ENCODE data around the gene THAP3.

DNA sequence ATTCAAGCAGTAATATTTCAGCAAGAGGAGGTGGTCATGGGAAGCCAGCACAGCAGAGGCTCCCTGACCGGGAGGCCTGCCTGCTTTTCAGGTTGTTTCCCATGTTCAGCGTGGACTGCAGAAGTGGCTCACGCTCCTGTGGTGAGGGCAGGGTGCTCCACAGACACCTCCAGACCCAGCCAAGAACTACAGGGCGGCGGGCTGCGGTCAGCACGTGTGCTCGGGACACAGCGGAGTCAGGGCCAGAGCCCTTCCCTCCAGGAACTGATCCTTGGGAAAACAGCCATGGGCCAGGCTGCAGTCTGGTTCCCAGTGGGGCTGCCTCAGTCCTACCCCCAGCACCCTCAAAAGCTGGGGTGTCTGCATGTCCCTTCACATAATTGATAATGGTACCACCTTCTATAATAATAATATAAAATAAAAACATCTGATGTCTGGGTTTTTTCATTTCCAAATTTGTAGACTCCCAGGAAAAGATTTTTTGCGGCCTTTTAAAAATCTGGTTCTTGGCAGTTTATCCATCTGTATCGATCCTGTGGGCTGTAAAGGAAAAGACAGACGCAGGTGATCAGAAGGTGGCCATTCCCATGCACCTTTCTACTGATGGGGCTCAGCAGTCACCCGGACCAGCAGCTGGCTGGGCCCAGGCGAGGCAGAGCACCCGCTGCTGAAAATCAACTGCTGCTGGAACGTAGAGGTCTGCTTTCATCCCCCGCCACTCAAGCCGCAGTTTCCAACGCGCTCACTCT, 10.7 kb downstream of the THAP3 start:
- TF ChIP-seq, protein P1, sequence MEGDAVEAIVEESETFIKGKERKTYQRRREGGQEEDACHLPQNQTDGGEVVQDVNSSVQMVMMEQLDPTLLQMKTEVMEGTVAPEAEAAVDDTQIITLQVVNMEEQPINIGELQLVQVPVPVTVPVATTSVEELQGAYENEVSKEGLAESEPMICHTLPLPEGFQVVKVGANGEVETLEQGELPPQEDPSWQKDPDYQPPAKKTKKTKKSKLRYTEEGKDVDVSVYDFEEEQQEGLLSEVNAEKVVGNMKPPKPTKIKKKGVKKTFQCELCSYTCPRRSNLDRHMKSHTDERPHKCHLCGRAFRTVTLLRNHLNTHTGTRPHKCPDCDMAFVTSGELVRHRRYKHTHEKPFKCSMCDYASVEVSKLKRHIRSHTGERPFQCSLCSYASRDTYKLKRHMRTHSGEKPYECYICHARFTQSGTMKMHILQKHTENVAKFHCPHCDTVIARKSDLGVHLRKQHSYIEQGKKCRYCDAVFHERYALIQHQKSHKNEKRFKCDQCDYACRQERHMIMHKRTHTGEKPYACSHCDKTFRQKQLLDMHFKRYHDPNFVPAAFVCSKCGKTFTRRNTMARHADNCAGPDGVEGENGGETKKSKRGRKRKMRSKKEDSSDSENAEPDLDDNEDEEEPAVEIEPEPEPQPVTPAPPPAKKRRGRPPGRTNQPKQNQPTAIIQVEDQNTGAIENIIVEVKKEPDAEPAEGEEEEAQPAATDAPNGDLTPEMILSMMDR (conservative IDR thresholded peaks at IDR 0.05; ENCODE audit: low read depth, low read length), result no peak
- no peak for TF ChIP-seq EZH2phosphoT487 (IDR thresholded peaks at IDR 0.05; ENCODE audit: borderline replicate concordance, low read length)
- no peak for TF ChIP-seq EZH2 (IDR thresholded peaks at IDR 0.05; ENCODE audit: low read length, unreplicated experiment)
